Upper lobe of left lung (tissue), 4 donors: Measurements from ENCODE around the gene PREX1.

Experiments used
- EP300 ChIP-seq, 4 donors: sonication (generic); formaldehyde crosslinking; IDR thresholded peaks; one replicate each; pipeline ENCODE4 v1.5.1; 2017; ENCODE audit warnings: antibody characterized with exemption in 4 of 4, control low read depth in 2 of 4
- POLR2A ChIP-seq, 4 donors: fragments of 450-650 bp; IDR thresholded peaks; one replicate each; pipeline ENCODE4 v1.5.1; 2016 to 2017; ENCODE audit warnings: antibody characterized with exemption in 4 of 4, mild to moderate bottlenecking in 2 of 4
- TF ChIP-seq, protein P1 (sequence below), 6 experiments: fragments of 450-650 bp in 4 of 6; fragments of 200-600 bp in 2 of 6; sonication (generic) in 2 of 6; IDR thresholded peaks; one replicate each; pipeline ENCODE4 v1.5.1; 2016 to 2019; ENCODE audit warnings: antibody characterized with exemption in 6 of 6

DNA sequence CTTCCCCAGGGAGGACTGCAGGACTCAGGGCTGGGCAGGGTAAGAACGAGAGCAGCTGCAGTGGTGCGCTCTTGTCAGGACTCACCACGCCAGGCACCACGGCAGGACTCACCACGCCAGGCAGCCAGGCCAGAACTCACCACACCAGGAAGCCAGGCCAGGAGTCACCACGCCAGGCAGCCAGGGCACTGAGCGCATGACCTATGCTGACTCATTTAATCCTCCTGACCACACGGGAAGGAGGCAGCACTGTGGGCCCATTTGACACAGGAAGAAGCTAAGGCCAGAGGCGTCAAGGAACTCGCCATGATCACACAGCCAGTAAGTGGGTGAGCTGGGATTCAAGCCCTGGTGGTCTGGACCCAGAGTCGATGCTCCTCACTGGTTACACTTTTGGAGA is 189.3 kb downstream of the PREX1 start:
- TF ChIP-seq EP300 (IDR thresholded peaks at IDR 0.05) (no peak), POLR2A (IDR thresholded peaks at IDR 0.05) (no peak)
- TF ChIP-seq, protein P1, sequence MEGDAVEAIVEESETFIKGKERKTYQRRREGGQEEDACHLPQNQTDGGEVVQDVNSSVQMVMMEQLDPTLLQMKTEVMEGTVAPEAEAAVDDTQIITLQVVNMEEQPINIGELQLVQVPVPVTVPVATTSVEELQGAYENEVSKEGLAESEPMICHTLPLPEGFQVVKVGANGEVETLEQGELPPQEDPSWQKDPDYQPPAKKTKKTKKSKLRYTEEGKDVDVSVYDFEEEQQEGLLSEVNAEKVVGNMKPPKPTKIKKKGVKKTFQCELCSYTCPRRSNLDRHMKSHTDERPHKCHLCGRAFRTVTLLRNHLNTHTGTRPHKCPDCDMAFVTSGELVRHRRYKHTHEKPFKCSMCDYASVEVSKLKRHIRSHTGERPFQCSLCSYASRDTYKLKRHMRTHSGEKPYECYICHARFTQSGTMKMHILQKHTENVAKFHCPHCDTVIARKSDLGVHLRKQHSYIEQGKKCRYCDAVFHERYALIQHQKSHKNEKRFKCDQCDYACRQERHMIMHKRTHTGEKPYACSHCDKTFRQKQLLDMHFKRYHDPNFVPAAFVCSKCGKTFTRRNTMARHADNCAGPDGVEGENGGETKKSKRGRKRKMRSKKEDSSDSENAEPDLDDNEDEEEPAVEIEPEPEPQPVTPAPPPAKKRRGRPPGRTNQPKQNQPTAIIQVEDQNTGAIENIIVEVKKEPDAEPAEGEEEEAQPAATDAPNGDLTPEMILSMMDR (IDR thresholded peaks at IDR 0.05), result no peak
